OCI-LY7 (cell line): ENCODE measurements around the gene VARS2. TPM values are rescaled to one million over a fixed set of nuclear protein-coding genes. Genes with fewer than 3 reads are reported as not detected.

Experiments used
- BruUV-seq: library from RNA; stranded (reverse); fragments of 400-500 nt; replicated peaks from 2 replicates; lab custom pipeline; 2021; lab: Mats Ljungman, UMichigan
- CTCF ChIA-PET: fragments of 300-600 bp; sonication (Branson Sonifier 250); formaldehyde crosslinking; loops from one replicate; lab custom pipeline; 2022; ENCODE audit warnings: antibody characterized with exemption; ENCODE audit not compliant: unreplicated experiment; lab: Charles Lee
- POLR2A ChIA-PET: fragments of 300-600 bp; sonication (Branson Sonifier 250); formaldehyde crosslinking; loops from one replicate; lab custom pipeline; 2022; ENCODE audit warnings: antibody characterized with exemption; lab: Charles Lee
- DNase-seq: peaks from one replicate; pipeline ENCODE4 v3.0.0-alpha.2; 2015; ENCODE audit warnings: low spot score
- H2AFZ ChIP-seq: fragments of 200-600 bp; sonication (generic), shearing (Covaris generic); 2 replicates; pipeline ENCODE4 v1.6.1; 2014; ENCODE audit warnings: mild to moderate bottlenecking, antibody characterized with exemption, low read length, moderate library complexity
- H3K27ac ChIP-seq: fragments of 200-600 bp; sonication (generic); 2 replicates; pipeline ENCODE4 v1.5.1; 2014; ENCODE audit warnings: mixed run types, low read depth, mild to moderate bottlenecking, moderate library complexity, low read length, inconsistent platforms; ENCODE audit not compliant: poor library complexity, severe bottlenecking
- H3K36me3 ChIP-seq: fragments of 200-600 bp; sonication (generic); 2 replicates; pipeline ENCODE4 v1.6.1; 2014; ENCODE audit warnings: mild to moderate bottlenecking, antibody characterized with exemption, low read length, moderate library complexity, mixed read lengths; ENCODE audit not compliant: insufficient read depth
- H3K4me1 ChIP-seq: fragments of 200-600 bp; sonication (generic); 2 replicates; pipeline ENCODE4 v1.5.1; 2014; ENCODE audit warnings: mild to moderate bottlenecking, low read length; ENCODE audit not compliant: insufficient read depth, poor library complexity, severe bottlenecking
- H3K4me2 ChIP-seq: fragments of 200-600 bp; sonication (generic); 2 replicates; pipeline ENCODE4 v1.6.1; 2014; ENCODE audit warnings: mild to moderate bottlenecking, low read length
- H3K4me3 ChIP-seq: fragments of 200-600 bp; sonication (generic); 2 replicates; pipeline ENCODE4 v1.5.1; 2014; ENCODE audit warnings: mild to moderate bottlenecking, low read depth, low read length; ENCODE audit not compliant: poor library complexity, severe bottlenecking
- H3K79me2 ChIP-seq: fragments of 200-600 bp; sonication (generic); 2 replicates; pipeline ENCODE4 v1.6.1; 2016; ENCODE audit warnings: low read depth, mild to moderate bottlenecking, low read length, moderate library complexity, mixed read lengths; ENCODE audit not compliant: insufficient read depth
- H3K9me2 ChIP-seq: fragments of 200-600 bp; sonication (generic); 2 replicates; pipeline ENCODE4 v1.6.1; 2016; ENCODE audit warnings: mild to moderate bottlenecking, low read length, mixed read lengths; ENCODE audit not compliant: insufficient read depth
- H3K9me3 ChIP-seq: fragments of 200-600 bp; sonication (generic); 2 replicates; pipeline ENCODE4 v1.6.1; 2014; ENCODE audit warnings: mild to moderate bottlenecking, mixed run types, low read length, mixed read lengths
- H4K20me1 ChIP-seq: fragments of 200-600 bp; sonication (generic); 2 replicates; pipeline ENCODE4 v1.6.1; 2014; ENCODE audit warnings: mild to moderate bottlenecking, antibody characterized with exemption, low read length, moderate library complexity, mixed read lengths; ENCODE audit not compliant: insufficient read depth
- EZH2phosphoT487 ChIP-seq: fragments of 200-600 bp; sonication (generic); IDR thresholded peaks from 2 replicates; pipeline ENCODE4 v1.6.1; 2018; ENCODE audit warnings: low read depth, borderline replicate concordance, mild to moderate bottlenecking, mixed run types, antibody characterized with exemption, low read length, moderate library complexity, mixed read lengths
- intact Hi-C: fragments of 100-400 bp; cut with micrococcal nuclease; formaldehyde crosslinking; loops from one replicate; pipeline ENCODE4 v1.10.0; 2022; ENCODE audit not compliant: unreplicated experiment
- total RNA-seq, 2 experiments: library from RNA; depleted of rRNA in 1 of 2; stranded (reverse); fragments of >200 nt in 1 of 2; shearing (Covaris generic) in 1 of 2; gene quantifications; 2 replicates each; pipeline ENCODE4 v1.2.3, GENCODE V29; 2014 to 2022
- TF ChIP-seq, protein P1 (sequence below): fragments of 200-600 bp; sonication (generic); conservative IDR thresholded peaks from 2 replicates; pipeline ENCODE4 v1.5.1; 2014; ENCODE audit warnings: mild to moderate bottlenecking, antibody characterized with exemption, low read length, moderate library complexity, mixed read lengths

VARS2 gene
- total RNA-seq, 2 experiments from 2014 or later = 81.8 to 98.9 TPM

DNA sequence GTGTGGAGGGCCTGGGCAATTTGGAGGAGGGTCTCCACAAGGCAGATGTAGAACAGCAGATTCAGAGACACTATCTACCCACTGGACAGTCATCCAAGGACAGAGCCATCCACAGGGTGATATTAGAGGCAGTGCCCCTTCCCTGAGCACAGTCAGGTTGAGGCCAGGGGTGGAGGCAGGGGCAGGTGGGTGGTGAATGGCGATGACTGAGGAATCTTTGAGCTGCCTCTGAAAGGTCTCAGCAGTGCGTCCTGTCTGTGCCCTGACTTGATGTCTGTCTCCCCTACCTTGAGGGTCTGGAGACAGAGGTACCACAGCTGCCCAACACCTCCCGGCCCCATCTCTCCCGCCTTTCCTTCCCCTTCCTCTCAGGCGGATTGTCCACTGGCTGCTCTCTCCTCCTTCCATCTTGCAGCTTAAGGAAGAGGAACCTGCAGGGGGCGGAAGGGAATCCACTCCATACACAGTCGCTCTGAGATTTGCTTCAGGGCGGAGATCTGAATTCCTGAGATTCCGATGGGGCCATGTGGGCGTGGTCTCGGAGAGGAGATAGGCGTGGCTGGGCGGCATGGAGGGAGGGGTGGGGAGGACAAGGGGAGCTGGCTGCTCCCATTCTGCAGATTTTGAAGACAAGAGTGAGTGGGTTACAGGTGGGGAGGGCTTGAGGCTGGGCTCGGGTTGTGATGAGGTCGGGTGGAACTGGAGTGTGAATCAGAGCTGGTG is 28.5 kb downstream of the VARS2 start:
- ChIA-PET POLR2A (no interaction called here), CTCF (no interaction called here)
- DNase-seq = no peak
- H3K27ac ChIP-seq = no peak overlapping the region
- H3K4me3 ChIP-seq = no peak overlapping the region
- BruUV-seq = no TSS peak
- H3K9me3 ChIP-seq = no peaks in the 10 kb centered on the region
- no peaks in the 10 kb centered on the region for H3K79me2 ChIP-seq
- intact Hi-C loops = no loop called here
- TF ChIP-seq, protein P1, sequence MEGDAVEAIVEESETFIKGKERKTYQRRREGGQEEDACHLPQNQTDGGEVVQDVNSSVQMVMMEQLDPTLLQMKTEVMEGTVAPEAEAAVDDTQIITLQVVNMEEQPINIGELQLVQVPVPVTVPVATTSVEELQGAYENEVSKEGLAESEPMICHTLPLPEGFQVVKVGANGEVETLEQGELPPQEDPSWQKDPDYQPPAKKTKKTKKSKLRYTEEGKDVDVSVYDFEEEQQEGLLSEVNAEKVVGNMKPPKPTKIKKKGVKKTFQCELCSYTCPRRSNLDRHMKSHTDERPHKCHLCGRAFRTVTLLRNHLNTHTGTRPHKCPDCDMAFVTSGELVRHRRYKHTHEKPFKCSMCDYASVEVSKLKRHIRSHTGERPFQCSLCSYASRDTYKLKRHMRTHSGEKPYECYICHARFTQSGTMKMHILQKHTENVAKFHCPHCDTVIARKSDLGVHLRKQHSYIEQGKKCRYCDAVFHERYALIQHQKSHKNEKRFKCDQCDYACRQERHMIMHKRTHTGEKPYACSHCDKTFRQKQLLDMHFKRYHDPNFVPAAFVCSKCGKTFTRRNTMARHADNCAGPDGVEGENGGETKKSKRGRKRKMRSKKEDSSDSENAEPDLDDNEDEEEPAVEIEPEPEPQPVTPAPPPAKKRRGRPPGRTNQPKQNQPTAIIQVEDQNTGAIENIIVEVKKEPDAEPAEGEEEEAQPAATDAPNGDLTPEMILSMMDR = no peak
- no peak for TF ChIP-seq EZH2phosphoT487
- no peaks in the 10 kb centered on the region for H3K4me1 ChIP-seq
- H2AFZ ChIP-seq = no peak overlapping the region
- no peak overlapping the region for H3K4me2 ChIP-seq
- no peaks in the 10 kb centered on the region for H3K36me3 ChIP-seq
- H4K20me1 ChIP-seq = no peaks in the 10 kb centered on the region
- H3K9me2 ChIP-seq = no peaks in the 10 kb centered on the region

DNA sequence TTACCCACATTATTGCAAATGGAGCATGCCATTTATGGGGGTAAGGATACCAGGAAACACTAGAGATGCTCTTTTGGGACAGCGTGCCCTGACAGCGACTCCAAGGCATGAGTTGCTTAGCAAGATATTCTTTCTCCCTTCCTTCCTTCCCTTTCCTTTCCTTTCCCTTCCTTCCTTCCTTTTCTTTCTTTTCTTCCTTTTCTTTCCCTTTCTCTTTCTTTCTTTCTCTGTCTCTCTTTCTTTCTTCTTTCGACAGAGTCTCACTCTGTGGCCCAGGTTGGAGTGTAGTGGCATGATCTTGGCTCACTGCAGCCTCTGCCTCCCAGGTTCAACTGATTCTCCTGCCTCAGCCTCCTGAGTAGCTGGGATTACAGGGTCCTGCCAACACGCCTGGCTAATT is 30.0 kb downstream of the VARS2 start:
- intact Hi-C loops = no loop called here

DNA sequence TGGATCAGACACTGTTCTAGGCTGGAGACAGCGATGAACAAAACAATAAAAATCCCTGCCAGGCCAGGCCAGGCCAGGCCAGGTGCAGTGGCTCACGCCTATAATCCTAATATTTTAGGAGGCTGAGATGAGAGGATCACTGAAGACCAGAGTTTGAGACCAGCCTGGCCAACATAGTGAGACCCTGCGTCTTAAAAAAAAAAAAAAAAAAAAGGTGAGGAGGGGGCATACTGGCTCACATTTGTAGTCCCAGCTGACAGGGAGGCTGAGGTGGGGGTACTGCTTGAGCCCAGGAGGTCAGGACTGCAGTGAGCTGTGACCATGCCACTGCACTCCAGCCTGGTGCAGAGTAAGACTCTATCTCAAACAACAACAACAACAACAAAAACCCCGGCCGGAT is 31.2 kb downstream of the VARS2 start:
- Histone ChIP-seq H3K4me1 (no peaks in the 10 kb centered on the region), H3K27ac (no peak overlapping the region), H2AFZ (no peak overlapping the region), H3K4me2 (no peak overlapping the region), H3K9me3 (no peaks in the 10 kb centered on the region), H3K36me3 (no peaks in the 10 kb centered on the region), H3K9me2 (no peaks in the 10 kb centered on the region), H3K4me3 (no peak overlapping the region), H4K20me1 (no peaks in the 10 kb centered on the region), H3K79me2 (no peaks in the 10 kb centered on the region)
- no TSS peak for BruUV-seq
- TF ChIP-seq, protein P1 = no peak
- no peak for TF ChIP-seq EZH2phosphoT487
- ChIA-PET CTCF (no interaction called here), POLR2A (interaction anchor here (0.5 kb wide), 1 partner anchor 121 kb away, joined by 3 read pairs; no protein-coding TSS in a partner anchor)
- intact Hi-C loops = no loop called here
- no peak for DNase-seq

More for the DNA sequence above, 30.0 kb downstream of the VARS2 start:
- H3K27ac ChIP-seq = no peak overlapping the region
- no peak overlapping the region for H3K4me2 ChIP-seq
- no TSS peak for BruUV-seq
- DNase-seq = no peak
- ChIA-PET CTCF (no interaction called here), POLR2A (no interaction called here)
- H3K79me2 ChIP-seq = no peaks in the 10 kb centered on the region
- TF ChIP-seq EZH2phosphoT487 = no peak
- TF ChIP-seq, protein P1 = no peak
- H3K9me3 ChIP-seq = no peaks in the 10 kb centered on the region
- H2AFZ ChIP-seq = no peak overlapping the region
- no peaks in the 10 kb centered on the region for H3K9me2 ChIP-seq
- H3K4me3 ChIP-seq = no peak overlapping the region
- no peaks in the 10 kb centered on the region for H3K36me3 ChIP-seq
- no peaks in the 10 kb centered on the region for H4K20me1 ChIP-seq
- H3K4me1 ChIP-seq = no peaks in the 10 kb centered on the region
